Measurements from ENCODE around the gene AGPAT3. TPM values are rescaled to one million over a fixed set of nuclear protein-coding genes. Genes with fewer than 3 reads are reported as not detected.

Gene AGPAT3
- polyA plus RNA-seq, 4 donors: 52.1 to 73.5 (median 61.4) TPM

- no peak for DNase-seq (ENCODE audit: low read depth in 4 of 4, low spot score in 2 of 4)
These were observed 55.1 kb downstream of the AGPAT3 start for GRCh38 chr21:43919871-43920801.

GRCh38 chr21:43921571-43921978 is 56.6 kb downstream of the AGPAT3 start:
- DNase-seq (ENCODE audit: low read depth in 4 of 4, low spot score in 2 of 4): no peak

- DNase-seq (ENCODE audit: low read depth in 4 of 4, low spot score in 2 of 4): no peak
These were observed 57.2 kb downstream of the AGPAT3 start for GRCh38 chr21:43921979-43922945.

GRCh38 chr21:43922949-43923348 is 57.9 kb downstream of the AGPAT3 start:
- DNase-seq (ENCODE audit: low read depth in 4 of 4, low spot score in 2 of 4): no peak

GRCh38 chr21:43923391-43923790 is 58.4 kb downstream of the AGPAT3 start:
- DNase-seq (ENCODE audit: low read depth in 4 of 4, low spot score in 2 of 4): no peak

GRCh38 chr21:43924421-43925095 is 59.5 kb downstream of the AGPAT3 start:
- DNase-seq (ENCODE audit: low read depth in 4 of 4, low spot score in 2 of 4): no peak

- no peak for DNase-seq (ENCODE audit: low read depth in 4 of 4, low spot score in 2 of 4)
These were observed 60.1 kb downstream of the AGPAT3 start for GRCh38 chr21:43925096-43925481.

- no peak for DNase-seq (ENCODE audit: low read depth in 4 of 4, low spot score in 2 of 4)
These were observed 60.6 kb downstream of the AGPAT3 start for GRCh38 chr21:43925609-43926008.

- DNase-seq (ENCODE audit: low read depth in 4 of 4, low spot score in 2 of 4): no peak
These were observed 61.2 kb downstream of the AGPAT3 start for GRCh38 chr21:43926196-43926595.

GRCh38 chr21:43927591-43928221 is 62.7 kb downstream of the AGPAT3 start:
- no peak for DNase-seq (ENCODE audit: low read depth in 4 of 4, low spot score in 2 of 4)

- DNase-seq (ENCODE audit: low read depth in 4 of 4, low spot score in 2 of 4): no peak
These were observed 63.5 kb downstream of the AGPAT3 start for GRCh38 chr21:43928222-43929125.

- no peak for DNase-seq (ENCODE audit: low read depth in 4 of 4, low spot score in 2 of 4)
These were observed 64.4 kb downstream of the AGPAT3 start for GRCh38 chr21:43929217-43929971.

- DNase-seq (ENCODE audit: low read depth in 4 of 4, low spot score in 2 of 4): no peak
These were observed 65.2 kb downstream of the AGPAT3 start for GRCh38 chr21:43930074-43930847.

- no peak for DNase-seq (ENCODE audit: low read depth in 4 of 4, low spot score in 2 of 4)
These were observed 65.9 kb downstream of the AGPAT3 start for GRCh38 chr21:43930848-43931375.

- DNase-seq (ENCODE audit: low read depth in 4 of 4, low spot score in 2 of 4): no peak
These were observed 66.5 kb downstream of the AGPAT3 start for GRCh38 chr21:43931489-43931888.

GRCh38 chr21:43932005-43932404 is 67.0 kb downstream of the AGPAT3 start:
- no peak for DNase-seq (ENCODE audit: low read depth in 4 of 4, low spot score in 2 of 4)

GRCh38 chr21:43933199-43933598 is 68.2 kb downstream of the AGPAT3 start:
- DNase-seq (ENCODE audit: low read depth in 4 of 4, low spot score in 2 of 4): no peak

Data from left renal cortex interstitium (tissue), 4 donors.